DOHH2 (cell line): ENCODE results near the gene PPP1R18.

ENCODE experiments used
- CTCF ChIP-seq: fragments of 200-600 bp; sonication (generic); IDR thresholded peaks from one replicate; pipeline ENCODE4 v1.5.1; 2014; ENCODE audit warnings: antibody characterized with exemption, mild to moderate bottlenecking, low read depth, low read length; ENCODE audit not compliant: poor library complexity, severe bottlenecking
- EZH2phosphoT487 ChIP-seq: fragments of 200-600 bp; sonication (generic); IDR thresholded peaks from 2 replicates; pipeline ENCODE4 v1.6.1; 2017; ENCODE audit warnings: borderline replicate concordance, mild to moderate bottlenecking, antibody characterized with exemption, low read length, moderate library complexity, mixed read lengths

- TF ChIP-seq CTCF, result no peak
- no peak for TF ChIP-seq EZH2phosphoT487
These were observed 30.8 kb upstream of the PPP1R18 start, which contains the start of gene MDC1 for GRCh38 chr6:30717129-30717844.
